ENCODE results near the gene PRKAB1. TPM values are rescaled to one million over a fixed set of nuclear protein-coding genes. Genes with fewer than 3 reads are reported as not detected.

Gene PRKAB1
- total RNA-seq, 2 experiments from 2014 or later, result 18.6 to 24.2 TPM

DNA sequence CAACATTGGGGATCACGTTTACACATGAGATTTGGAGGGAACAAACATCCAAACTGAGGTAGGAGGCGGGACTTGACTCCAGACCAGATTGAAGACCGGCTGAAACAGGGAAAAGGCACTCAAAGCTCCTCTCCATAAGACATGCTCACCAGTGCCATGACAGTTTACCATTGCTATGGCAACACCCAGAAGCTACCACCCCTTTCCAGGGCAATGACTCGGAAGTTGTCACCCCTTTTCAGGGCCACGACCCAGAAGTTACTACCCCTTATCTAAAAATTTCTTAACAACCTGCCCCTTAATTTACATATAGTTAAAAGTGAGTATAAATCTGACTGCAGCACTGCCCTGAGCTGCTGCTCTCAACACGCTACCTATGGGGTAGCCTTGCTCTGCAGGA lies 40.2 kb upstream of the PRKAB1 start:
- Histone ChIP-seq H3K36me3 (ENCODE audit: insufficient read depth, low read length) (no peaks in the 10 kb centered on the region), H3K4me1 (ENCODE audit: insufficient read depth, low read length) (no peaks in the 10 kb centered on the region), H3K27ac (ENCODE audit: low read depth in 1 of 2, low read length in 2 of 2) (no peak overlapping the region), H3K4me3 (ENCODE audit: low read length) (no peak overlapping the region), H3K27me3 (ENCODE audit: control insufficient read depth in 1 of 2, insufficient read depth in 2 of 2, low read length in 2 of 2) (peaks cover 4% of the 10 kb centered on the region in 2 experiments), H3K9me3 (ENCODE audit: control insufficient read depth in 1 of 2, insufficient read depth in 1 of 2, low read length in 2 of 2) (no peaks in the 10 kb centered on the region)
- DNase-seq (no peak), ATAC-seq (ENCODE audit: poor library complexity) (no peak)
- ChIA-PET POLR2A (no interaction called here), CTCF (no interaction called here)
- TF ChIP-seq, protein P1, sequence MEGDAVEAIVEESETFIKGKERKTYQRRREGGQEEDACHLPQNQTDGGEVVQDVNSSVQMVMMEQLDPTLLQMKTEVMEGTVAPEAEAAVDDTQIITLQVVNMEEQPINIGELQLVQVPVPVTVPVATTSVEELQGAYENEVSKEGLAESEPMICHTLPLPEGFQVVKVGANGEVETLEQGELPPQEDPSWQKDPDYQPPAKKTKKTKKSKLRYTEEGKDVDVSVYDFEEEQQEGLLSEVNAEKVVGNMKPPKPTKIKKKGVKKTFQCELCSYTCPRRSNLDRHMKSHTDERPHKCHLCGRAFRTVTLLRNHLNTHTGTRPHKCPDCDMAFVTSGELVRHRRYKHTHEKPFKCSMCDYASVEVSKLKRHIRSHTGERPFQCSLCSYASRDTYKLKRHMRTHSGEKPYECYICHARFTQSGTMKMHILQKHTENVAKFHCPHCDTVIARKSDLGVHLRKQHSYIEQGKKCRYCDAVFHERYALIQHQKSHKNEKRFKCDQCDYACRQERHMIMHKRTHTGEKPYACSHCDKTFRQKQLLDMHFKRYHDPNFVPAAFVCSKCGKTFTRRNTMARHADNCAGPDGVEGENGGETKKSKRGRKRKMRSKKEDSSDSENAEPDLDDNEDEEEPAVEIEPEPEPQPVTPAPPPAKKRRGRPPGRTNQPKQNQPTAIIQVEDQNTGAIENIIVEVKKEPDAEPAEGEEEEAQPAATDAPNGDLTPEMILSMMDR (IDR thresholded peaks at IDR 0.05), result no peak
- no peaks in the 10 kb centered on the region for H3K36me3 Mint-ChIP-seq (ENCODE audit: low read depth)
- H3K27me3 Mint-ChIP-seq, result peaks cover 40% of the 10 kb centered on the region
- intact Hi-C loops (cut with DNase I, micrococcal nuclease), result no loop called here
- H3K9me3 Mint-ChIP-seq, result no peaks in the 10 kb centered on the region
- no peaks in the 10 kb centered on the region for H3K4me1 Mint-ChIP-seq (ENCODE audit: low read depth)
- no peak overlapping the region for H3K27ac Mint-ChIP-seq
- H3K4me3 Mint-ChIP-seq, result no peak overlapping the region

DNA sequence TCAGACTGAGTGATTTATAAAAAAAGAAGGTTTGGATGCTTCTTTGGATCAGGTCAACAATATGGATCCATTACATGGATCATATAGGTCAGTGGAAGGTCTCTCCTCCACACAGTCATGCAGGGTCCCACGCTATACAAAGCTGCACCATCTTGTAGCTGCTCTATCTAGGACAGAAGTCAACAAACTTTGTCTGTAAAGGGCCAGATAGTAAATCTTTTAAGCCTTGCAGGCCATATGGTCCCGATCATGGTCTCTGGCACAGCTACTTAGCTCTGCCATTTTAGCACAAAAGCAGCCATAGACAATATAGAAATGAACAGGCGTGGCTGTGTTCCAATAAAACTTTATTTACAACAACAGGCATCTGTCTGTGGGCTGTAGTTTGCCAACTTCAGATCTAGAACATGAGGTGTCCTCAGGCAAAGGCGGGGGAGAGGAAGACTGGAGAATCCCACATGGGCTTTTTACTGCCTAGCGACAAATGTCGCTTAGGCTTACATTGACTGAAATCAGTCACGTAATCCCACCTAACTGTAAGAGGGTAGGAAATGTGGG lies 37.6 kb upstream of the PRKAB1 start:
- H3K4me3 ChIP-seq (ENCODE audit: low read length), result no peak overlapping the region
- Mint-ChIP-seq H3K4me3 (no peak overlapping the region), H3K27ac (no peak overlapping the region), H3K9me3 (no peaks in the 10 kb centered on the region), H3K36me3 (ENCODE audit: low read depth) (no peaks in the 10 kb centered on the region), H3K27me3 (peaks cover 47% of the 10 kb centered on the region), H3K4me1 (ENCODE audit: low read depth) (no peaks in the 10 kb centered on the region)
- H3K36me3 ChIP-seq (ENCODE audit: insufficient read depth, low read length), result no peaks in the 10 kb centered on the region
- DNase-seq, result no peak
- intact Hi-C loops (cut with DNase I, micrococcal nuclease), result no loop called here
- CTCF ChIA-PET, result no interaction called here
- POLR2A ChIA-PET, result no interaction called here
- no peaks in the 10 kb centered on the region for H3K4me1 ChIP-seq (ENCODE audit: insufficient read depth, low read length)
- TF ChIP-seq, protein P1 (IDR thresholded peaks at IDR 0.05), result no peak
- peaks cover 2 to 17% of the 10 kb centered on the region in 2 experiments for H3K27me3 ChIP-seq (ENCODE audit: control insufficient read depth in 1 of 2, insufficient read depth in 2 of 2, low read length in 2 of 2)
- ATAC-seq (ENCODE audit: poor library complexity), result no peak
- H3K27ac ChIP-seq (ENCODE audit: low read depth in 1 of 2, low read length in 2 of 2), result no peak overlapping the region
- H3K9me3 ChIP-seq (ENCODE audit: control insufficient read depth in 1 of 2, insufficient read depth in 1 of 2, low read length in 2 of 2), result no peaks in the 10 kb centered on the region

DNA sequence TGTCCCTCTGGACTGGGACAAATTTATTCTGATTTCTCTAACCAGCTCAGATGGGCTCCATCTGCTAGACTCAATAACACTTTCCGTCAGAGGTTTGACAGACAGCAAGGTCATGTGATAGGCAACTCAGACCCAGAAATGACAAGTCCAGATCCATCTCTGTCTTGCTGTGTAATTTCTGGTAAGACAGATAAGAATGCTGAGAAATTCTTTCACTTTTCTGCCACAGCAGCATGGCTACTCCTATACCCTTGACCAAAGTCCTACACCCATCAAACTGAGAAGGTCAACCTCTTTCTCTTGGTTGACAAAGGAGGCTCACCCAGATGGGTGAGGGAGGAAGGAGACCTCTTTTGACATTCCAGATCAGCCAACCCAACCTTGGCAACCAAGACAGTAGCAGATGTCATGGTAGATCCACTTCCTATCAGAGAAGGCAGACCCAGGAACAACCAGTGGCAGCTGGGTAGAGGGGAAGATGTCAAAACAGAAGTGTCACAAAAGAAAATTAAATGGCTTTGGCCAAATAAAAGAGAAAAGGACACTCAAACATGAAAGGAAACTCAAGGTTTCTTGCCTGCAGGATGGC lies 36.9 kb upstream of the PRKAB1 start:
- TF ChIP-seq, protein P1 (IDR thresholded peaks at IDR 0.05), result no peak
- H3K27me3 ChIP-seq (ENCODE audit: control insufficient read depth in 1 of 2, insufficient read depth in 2 of 2, low read length in 2 of 2), result peaks cover 2 to 24% of the 10 kb centered on the region in 2 experiments
- ATAC-seq (ENCODE audit: poor library complexity) (no peak), DNase-seq (no peak)
- no peaks in the 10 kb centered on the region for H3K4me1 Mint-ChIP-seq (ENCODE audit: low read depth)
- ChIA-PET CTCF (no interaction called here), POLR2A (no interaction called here)
- H3K36me3 Mint-ChIP-seq (ENCODE audit: low read depth), result no peaks in the 10 kb centered on the region
- H3K4me3 ChIP-seq (ENCODE audit: low read length), result no peak overlapping the region
- H3K27ac Mint-ChIP-seq, result no peak overlapping the region
- H3K27me3 Mint-ChIP-seq, result peaks cover 54% of the 10 kb centered on the region
- no peaks in the 10 kb centered on the region for H3K9me3 ChIP-seq (ENCODE audit: control insufficient read depth in 1 of 2, insufficient read depth in 1 of 2, low read length in 2 of 2)
- no peak overlapping the region for H3K27ac ChIP-seq (ENCODE audit: low read depth in 1 of 2, low read length in 2 of 2)
- H3K4me3 Mint-ChIP-seq, result no peak overlapping the region
- intact Hi-C loops (cut with DNase I, micrococcal nuclease), result no loop called here
- no peaks in the 10 kb centered on the region for H3K9me3 Mint-ChIP-seq
- no peaks in the 10 kb centered on the region for H3K4me1 ChIP-seq (ENCODE audit: insufficient read depth, low read length)
- H3K36me3 ChIP-seq (ENCODE audit: insufficient read depth, low read length), result no peaks in the 10 kb centered on the region

Data from CD4-positive, alpha-beta T cell (primary cell).